RWPE1 (cell line): ENCODE measurements around the gene BNC2.

Experiments
- CTCF ChIA-PET: fragments of 350-600 bp; sonication (Branson Sonifier 250); formaldehyde crosslinking; extraction: SDS; loops from one replicate; lab custom pipeline; 2021; lab: Yijun Ruan, JAX
- POLR2A ChIA-PET: fragments of 400-600 bp; formaldehyde crosslinking; extraction: SDS; loops from one replicate; lab custom pipeline; 2020; ENCODE audit warnings: antibody characterized with exemption; ENCODE audit not compliant: low non-redundant PET; lab: Yijun Ruan, JAX
- DNase-seq: peaks from one replicate; pipeline ENCODE4 v3.0.0; 2012; ENCODE audit warnings: low spot score
- H3K27ac ChIP-seq: fragments of 450-650 bp; 2 replicates; pipeline ENCODE4 v1.5.1; 2017
- TF ChIP-seq, protein P1 (sequence below): fragments of 450-650 bp; conservative IDR thresholded peaks from 2 replicates; pipeline ENCODE4 v1.5.1; 2017; ENCODE audit warnings: low read depth, mild to moderate bottlenecking

Gene BNC2

DNA sequence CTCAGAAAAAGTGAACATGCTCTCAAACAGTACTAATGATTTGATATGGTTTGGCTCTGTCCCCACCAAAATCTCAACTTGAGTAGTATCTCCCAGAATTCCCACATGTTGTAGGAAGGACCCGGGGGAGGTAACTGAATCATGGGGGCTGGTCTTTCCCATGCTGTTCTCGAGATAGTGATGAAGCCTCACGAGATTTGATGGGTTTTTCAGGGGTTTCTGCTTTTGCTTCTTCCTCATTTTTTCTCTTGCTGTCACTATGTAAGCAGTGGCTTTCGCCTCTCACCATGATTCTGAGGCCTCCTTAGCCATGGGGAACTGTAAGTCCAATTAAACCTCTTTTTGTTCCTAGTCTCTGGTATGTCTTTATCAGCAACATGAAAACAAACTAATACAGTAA lies 401.3 kb downstream of the BNC2 start:
- ChIA-PET POLR2A (no interaction called here), CTCF (interaction anchor here (0.5 kb wide), 1 partner anchor 30 kb away, joined by 3 read pairs; no protein-coding TSS in a partner anchor)
- no peak overlapping the region for H3K27ac ChIP-seq
- TF ChIP-seq, protein P1, sequence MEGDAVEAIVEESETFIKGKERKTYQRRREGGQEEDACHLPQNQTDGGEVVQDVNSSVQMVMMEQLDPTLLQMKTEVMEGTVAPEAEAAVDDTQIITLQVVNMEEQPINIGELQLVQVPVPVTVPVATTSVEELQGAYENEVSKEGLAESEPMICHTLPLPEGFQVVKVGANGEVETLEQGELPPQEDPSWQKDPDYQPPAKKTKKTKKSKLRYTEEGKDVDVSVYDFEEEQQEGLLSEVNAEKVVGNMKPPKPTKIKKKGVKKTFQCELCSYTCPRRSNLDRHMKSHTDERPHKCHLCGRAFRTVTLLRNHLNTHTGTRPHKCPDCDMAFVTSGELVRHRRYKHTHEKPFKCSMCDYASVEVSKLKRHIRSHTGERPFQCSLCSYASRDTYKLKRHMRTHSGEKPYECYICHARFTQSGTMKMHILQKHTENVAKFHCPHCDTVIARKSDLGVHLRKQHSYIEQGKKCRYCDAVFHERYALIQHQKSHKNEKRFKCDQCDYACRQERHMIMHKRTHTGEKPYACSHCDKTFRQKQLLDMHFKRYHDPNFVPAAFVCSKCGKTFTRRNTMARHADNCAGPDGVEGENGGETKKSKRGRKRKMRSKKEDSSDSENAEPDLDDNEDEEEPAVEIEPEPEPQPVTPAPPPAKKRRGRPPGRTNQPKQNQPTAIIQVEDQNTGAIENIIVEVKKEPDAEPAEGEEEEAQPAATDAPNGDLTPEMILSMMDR: no peak
- DNase-seq: no peak

DNA sequence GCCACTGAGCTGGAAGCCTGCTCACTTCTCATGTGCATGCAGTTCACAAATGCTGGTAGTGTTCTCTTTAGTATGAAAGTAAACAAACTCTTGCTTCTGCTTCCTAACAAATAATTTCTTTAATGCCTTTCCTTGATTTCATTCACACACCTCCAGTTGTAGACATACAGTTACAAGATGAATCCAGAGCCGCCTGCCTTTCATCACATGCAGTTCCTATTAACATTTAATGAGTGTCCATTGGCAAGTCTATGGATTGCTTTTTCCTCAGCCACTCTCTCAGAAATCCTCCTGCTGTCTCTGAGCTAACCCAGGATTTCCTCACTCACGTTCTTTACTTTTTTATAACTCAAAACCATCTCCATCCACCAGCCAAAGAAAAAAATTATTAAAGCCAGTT lies 408.6 kb downstream of the BNC2 start:
- CTCF ChIA-PET: no interaction called here
- TF ChIP-seq, protein P1: no peak
- DNase-seq: no peak
- no peak overlapping the region for H3K27ac ChIP-seq
- POLR2A ChIA-PET: interaction anchor here (0.5 kb wide), 1 partner anchor 909 kb away, joined by 3 read pairs; the partner anchor contains the start of gene CCDC171

DNA sequence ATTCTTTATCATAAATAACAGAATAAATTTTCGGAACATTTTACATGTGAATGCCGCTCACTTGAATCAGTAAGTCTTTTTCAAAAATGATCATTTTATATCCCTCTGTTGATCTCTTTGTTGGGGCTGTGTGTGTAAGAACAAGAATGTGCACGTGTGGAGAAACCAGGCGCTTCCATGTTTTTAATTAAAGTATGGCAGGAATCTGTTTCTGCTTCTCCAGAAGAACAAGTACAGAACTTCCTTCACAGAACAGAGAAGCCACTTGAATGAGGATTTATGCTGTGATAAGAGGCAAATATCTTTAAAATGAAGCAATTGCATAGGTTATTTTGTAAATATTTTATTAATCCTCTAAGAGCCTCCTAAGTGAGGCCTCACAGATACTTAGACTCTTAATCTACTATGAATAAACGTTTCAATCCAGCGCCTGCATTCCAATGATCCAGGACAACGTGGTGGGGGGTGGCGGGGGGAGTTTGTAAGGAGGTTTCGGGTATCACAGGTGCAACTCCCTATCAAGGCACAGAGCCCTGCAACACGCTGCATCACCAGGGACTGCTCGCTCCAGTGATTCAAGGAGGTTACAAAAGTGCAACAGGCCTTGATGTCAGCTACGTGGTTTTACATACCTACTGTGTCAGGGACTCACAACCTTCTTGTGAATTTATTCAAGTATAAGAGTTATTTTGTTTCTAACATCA lies 409.2 kb downstream of the BNC2 start:
- TF ChIP-seq, protein P1: no peak
- ChIA-PET CTCF (no interaction called here), POLR2A (no interaction called here)
- no peak for DNase-seq
- H3K27ac ChIP-seq: no peak overlapping the region

DNA sequence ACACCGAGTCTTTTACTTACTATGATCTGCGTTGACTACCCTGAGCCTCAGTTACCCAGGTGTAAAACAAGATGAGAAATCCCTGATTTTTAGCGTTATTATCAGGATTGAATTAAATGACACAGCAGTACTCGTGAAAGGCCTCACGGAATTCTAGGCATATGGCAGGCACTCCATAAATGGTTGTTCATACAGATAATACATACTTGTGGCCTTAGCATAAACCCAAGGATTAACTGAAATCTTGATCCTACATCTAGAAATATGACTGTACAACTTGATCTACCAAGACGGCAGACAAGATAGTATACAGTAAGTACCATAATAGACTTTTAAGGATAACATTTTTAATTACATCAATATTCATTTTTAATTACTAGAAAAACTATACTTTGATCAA lies 409.8 kb downstream of the BNC2 start:
- ChIA-PET POLR2A (no interaction called here), CTCF (no interaction called here)
- TF ChIP-seq, protein P1: no peak
- no peak overlapping the region for H3K27ac ChIP-seq
- no peak for DNase-seq

DNA sequence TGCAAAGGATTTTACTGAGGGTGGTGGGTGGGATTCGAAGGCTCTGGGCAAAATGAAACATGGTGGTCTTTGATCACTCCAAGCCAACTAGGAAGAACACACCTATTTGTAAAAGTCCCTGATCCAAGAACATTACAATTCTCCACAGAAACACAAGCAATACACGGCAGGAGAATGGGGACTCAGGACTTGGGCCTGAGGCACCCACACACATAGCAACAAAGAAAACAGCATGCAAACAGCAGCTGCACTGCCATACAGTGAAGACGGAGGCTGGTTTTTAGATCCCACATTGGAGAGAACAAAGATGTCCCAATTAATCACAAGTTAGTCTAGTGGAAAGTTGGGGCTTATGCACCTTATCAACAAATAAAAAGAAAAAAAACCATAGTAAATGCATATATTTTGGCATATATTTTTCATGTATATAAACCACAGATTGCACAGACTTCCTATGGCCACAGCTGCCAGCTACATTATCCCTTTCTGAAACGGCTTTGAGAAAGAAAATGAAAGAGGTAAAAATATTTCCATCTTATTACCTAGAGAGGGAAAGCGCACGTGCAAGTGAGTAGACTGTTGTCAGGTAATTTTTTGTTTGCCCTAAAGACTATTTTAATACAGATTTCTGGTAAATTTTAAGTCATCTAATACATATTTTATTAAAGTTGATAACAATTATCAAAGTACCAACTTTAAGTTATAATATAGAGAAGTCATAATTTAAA lies 410.9 kb downstream of the BNC2 start:
- DNase-seq: no peak
- ChIA-PET POLR2A (no interaction called here), CTCF (no interaction called here)
- H3K27ac ChIP-seq: no peak overlapping the region
- TF ChIP-seq, protein P1: no peak

DNA sequence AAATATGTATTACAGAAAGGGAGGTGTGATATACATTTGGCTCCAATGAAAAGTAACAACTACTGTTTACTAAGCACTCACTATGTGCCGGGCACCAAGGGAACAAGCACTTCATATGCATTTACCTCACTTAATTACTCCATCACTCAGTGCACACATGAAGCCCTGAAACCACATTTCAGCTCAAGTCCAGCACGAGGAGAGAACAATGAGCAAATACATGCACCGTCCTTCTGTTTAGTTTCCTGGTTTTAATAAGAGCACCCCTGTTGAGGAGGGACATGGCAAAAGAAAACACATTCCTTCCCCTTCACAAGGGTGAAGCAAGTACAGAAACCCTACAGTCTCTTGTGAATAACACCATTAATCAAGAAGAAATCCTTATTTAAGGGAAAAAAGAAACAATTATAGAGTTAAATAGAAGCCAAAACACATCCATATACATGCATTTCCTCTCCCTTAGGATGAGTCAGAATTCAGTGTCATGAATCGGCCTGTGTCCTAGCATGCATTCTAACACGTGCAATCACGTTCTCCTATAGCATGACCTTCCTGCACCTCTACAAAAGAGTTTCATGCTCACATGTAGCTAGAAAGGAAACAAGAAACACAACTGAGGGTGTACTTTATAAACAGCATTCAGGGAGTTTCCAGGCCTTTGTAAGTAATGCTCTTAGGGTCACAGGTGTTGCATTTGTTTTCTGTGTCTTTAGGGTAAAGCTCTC lies 411.6 kb downstream of the BNC2 start:
- CTCF ChIA-PET: no interaction called here
- TF ChIP-seq, protein P1: no peak
- DNase-seq: peak; percentile 37
- no peak overlapping the region for H3K27ac ChIP-seq
- POLR2A ChIA-PET: no interaction called here
